GM12891 (cell line): Measurements from ENCODE around the gene OASL.

Experiments
- POLR2A ChIP-seq: IDR thresholded peaks from 2 replicates; pipeline ENCODE4 v1.6.1; 2011; ENCODE audit warnings: low read depth, low read length, control low read depth
- TAF1 ChIP-seq: IDR thresholded peaks from 2 replicates; pipeline ENCODE4 v1.6.1; 2011; ENCODE audit warnings: low read depth, low read length, control low read depth

GRCh38 chr12:120989687-120990086, 49.4 kb downstream of the OASL start:
- TF ChIP-seq POLR2A (no peak), TAF1 (no peak)
